ENCODE results near the gene KRTAP5-9. TPM values are rescaled to one million over a fixed set of nuclear protein-coding genes. Genes with fewer than 3 reads are reported as not detected.
"Not testable (repeated sequence)": the region's sequence is repeated elsewhere in the genome, so short reads cannot be mapped to it uniquely, and the experiment has no call there.

Gene KRTAP5-9
- total and polyA plus RNA-seq, 2 of the 8 experiments (the other 6 are each of a cell fraction or from before 2014, with no cell fraction given), result 0.11 TPM; not detected in 1

- H3K18ac ChIP-seq (ENCODE audit: extremely low read depth, low read length); H4K91ac ChIP-seq (replicated peaks; ENCODE audit: insufficient read length, low read length); FAIRE-seq; H3K4me3 ChIP-seq (ENCODE audit: extremely low read depth in 1 of 4, insufficient read depth in 2 of 4, low read depth in 3 of 4, low read length in 4 of 4); H3K27ac ChIP-seq (ENCODE audit: low read depth, low read length); H2BK5ac ChIP-seq (ENCODE audit: low read depth, low read length); H4K20me1 ChIP-seq (replicated peaks in 1 of 2; ENCODE audit: control insufficient read depth in 1 of 2, insufficient read depth in 2 of 2, low read length in 2 of 2); H3K79me2 ChIP-seq (ENCODE audit: control insufficient read depth in 1 of 2, insufficient read depth in 2 of 2, low read length in 2 of 2); H3K23me2 ChIP-seq (ENCODE audit: low read depth, low read length); H3K56ac ChIP-seq (replicated peaks; ENCODE audit: insufficient read length, low read depth, low read length); H3K4me1 ChIP-seq (replicated peaks in 1 of 4; ENCODE audit: control insufficient read depth in 3 of 4, insufficient read depth in 4 of 4, low read length in 3 of 4); H3K9me3 ChIP-seq (ENCODE audit: insufficient read depth in 2 of 2, low read depth in 1 of 2, low read length in 1 of 2); H2BK120ac ChIP-seq (replicated peaks; ENCODE audit: low read depth, low read length); H3K4me2 ChIP-seq (ENCODE audit: insufficient read depth in 1 of 2, low read depth in 2 of 2, low read length in 2 of 2); H2BK20ac ChIP-seq (ENCODE audit: low read length); DNase-seq (ENCODE audit: low read depth in 1 of 2, low spot score in 2 of 2); H3K23ac ChIP-seq (ENCODE audit: insufficient read length); H3K9ac ChIP-seq (replicated peaks in 1 of 4; ENCODE audit: extremely low read depth in 1 of 4, low read depth in 3 of 4, low read length in 3 of 4); H3K14ac ChIP-seq (ENCODE audit: insufficient read length); H3K27me3 ChIP-seq (replicated peaks in 1 of 4; ENCODE audit: control insufficient read depth in 3 of 4, extremely low read depth in 1 of 4, insufficient read depth in 3 of 4, low read length in 3 of 4); POLR2A ChIA-PET (ENCODE audit: partially characterized antibody); H4K8ac ChIP-seq (ENCODE audit: extremely low read depth, insufficient read depth, low read length); H4K5ac ChIP-seq (ENCODE audit: insufficient read length, low read depth, low read length); H2AFZ ChIP-seq (ENCODE audit: low read length); H2BK15ac ChIP-seq (ENCODE audit: low read length); H3K79me1 ChIP-seq (ENCODE audit: low read depth, low read length); H3K36me3 ChIP-seq (ENCODE audit: control insufficient read depth in 2 of 4, insufficient read depth in 4 of 4, low read length in 3 of 4); H3K4ac ChIP-seq (replicated peaks; ENCODE audit: insufficient read length, low read depth, low read length): not testable (repeated sequence)
- Histone ChIP-seq H2AK5ac (ENCODE audit: low read depth, low read length) (peak overlapping the region; percentile 97; the same call in 1 of the 2 replicates), H2BK12ac (ENCODE audit: low read depth, low read length) (0 out of 2 replicates have a peak overlapping the region, but pooled peaks have one; percentile 92)
- CTCF ChIA-PET (ENCODE audit: partially characterized antibody), result interaction anchor here (1.0 to 5.4 kb wide), 2 partner anchors 12 to 13 kb away, joined by 4 to 37 read pairs; partner anchors contain the start of gene KRTAP5-10
- WGBS, 2 experiments (ENCODE audit: extremely low coverage in 1 of 2, insufficient coverage in 1 of 2, insufficient read length in 1 of 2, insufficient replicate concordance in 2 of 2, low coverage in 1 of 2, low lambda C conversion rate in 2 of 2, missing lambda C conversion rate in 1 of 2), result 91% methylated on average over 32 of the region's 41 CpGs; no CpG with 5 or more reads in 1 of the 2 experiments
These were observed 28.7 kb downstream of the KRTAP5-9 start for GRCh38 chr11:71576688-71577465.

Data from H1 (cell line).